ENCODE measurements around the gene RANBP10.

DNA sequence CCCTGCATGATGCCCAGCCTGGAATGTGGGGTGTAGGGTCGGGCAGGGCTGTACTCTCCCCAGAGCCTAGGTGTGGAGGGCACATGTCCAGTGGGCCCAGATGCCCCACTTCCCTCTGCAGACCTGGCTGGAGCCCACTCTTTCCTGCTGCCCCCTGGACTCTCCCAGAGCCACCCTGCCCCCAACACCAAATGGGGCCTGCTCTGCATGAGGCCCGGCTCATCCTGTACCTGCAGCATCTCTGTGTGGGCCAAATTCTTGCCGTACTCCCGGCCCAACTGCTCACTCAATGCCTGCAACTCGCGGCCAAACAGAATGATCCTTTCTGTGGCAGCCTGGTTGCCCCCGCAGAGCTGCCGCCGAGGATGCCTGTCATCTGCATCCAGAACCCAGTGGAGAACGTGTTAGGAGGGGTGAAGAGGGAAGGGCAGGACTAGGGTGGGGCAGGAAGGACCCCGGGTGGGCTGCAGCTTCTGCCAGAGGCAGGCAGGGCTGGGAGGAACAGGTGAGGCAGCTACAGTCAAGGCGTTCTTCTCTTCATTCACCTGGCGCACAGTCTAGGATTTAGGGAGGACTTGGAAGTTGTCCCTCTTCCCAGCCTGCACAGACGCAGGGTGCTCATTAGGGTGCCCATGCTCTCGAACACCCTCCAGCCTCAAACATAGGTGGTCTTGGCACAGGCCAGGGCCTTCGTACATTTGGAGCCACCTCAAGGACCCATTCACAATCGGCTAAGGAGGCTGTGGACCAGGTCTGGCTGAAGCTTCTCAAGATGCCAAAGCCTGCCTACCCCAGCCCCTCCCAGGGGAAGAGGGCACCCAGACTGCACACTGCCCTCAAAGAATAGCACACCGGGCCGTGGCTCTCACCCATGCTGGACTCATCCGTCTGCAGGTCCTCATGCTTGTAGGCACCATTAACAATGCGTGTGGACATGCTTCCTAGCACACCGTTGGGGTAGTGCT lies 78.6 kb downstream of the RANBP10 start:
- TF ChIP-seq, protein P1, sequence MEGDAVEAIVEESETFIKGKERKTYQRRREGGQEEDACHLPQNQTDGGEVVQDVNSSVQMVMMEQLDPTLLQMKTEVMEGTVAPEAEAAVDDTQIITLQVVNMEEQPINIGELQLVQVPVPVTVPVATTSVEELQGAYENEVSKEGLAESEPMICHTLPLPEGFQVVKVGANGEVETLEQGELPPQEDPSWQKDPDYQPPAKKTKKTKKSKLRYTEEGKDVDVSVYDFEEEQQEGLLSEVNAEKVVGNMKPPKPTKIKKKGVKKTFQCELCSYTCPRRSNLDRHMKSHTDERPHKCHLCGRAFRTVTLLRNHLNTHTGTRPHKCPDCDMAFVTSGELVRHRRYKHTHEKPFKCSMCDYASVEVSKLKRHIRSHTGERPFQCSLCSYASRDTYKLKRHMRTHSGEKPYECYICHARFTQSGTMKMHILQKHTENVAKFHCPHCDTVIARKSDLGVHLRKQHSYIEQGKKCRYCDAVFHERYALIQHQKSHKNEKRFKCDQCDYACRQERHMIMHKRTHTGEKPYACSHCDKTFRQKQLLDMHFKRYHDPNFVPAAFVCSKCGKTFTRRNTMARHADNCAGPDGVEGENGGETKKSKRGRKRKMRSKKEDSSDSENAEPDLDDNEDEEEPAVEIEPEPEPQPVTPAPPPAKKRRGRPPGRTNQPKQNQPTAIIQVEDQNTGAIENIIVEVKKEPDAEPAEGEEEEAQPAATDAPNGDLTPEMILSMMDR (IDR thresholded peaks at IDR 0.05) = no peak
- TF ChIP-seq POLR2A (IDR thresholded peaks at IDR 0.05) = no peak

All from right lobe of liver (tissue), 4 donors.